Ovary (tissue), 9 donors: Measurements from ENCODE around the gene CFAP119. TPM values are rescaled to one million over a fixed set of nuclear protein-coding genes. Genes with fewer than 3 reads are reported as not detected.
A peak's percentile ranks its signal among the peaks of the same experiment; 100 is the strongest.

Source experiments
- DNase-seq, 5 donors: peaks; one replicate each; pipeline ENCODE4 v3.0.0-alpha.2; 2019 to 2020
- H3K27ac ChIP-seq, 2 donors: fragments of 200-600 bp; one replicate each; pipeline versions ENCODE4 v1.5.1 to v1.8.0; 2019 to 2022
- H3K27me3 ChIP-seq: fragments of 200-600 bp; one replicate; pipeline ENCODE4 v1.8.0; 2022
- H3K36me3 ChIP-seq: fragments of 200-600 bp; sonication (generic); one replicate; pipeline ENCODE4 v1.5.1; 2019
- H3K4me1 ChIP-seq: one replicate; pipeline ENCODE4 v1.8.1; 2013; ENCODE audit warnings: mild to moderate bottlenecking, moderate library complexity; ENCODE audit not compliant: insufficient read depth
- H3K4me3 ChIP-seq: fragments of 200-600 bp; sonication (generic); one replicate; pipeline ENCODE4 v1.5.1; 2017
- H3K9me3 ChIP-seq, 2 donors: fragments of 200-600 bp in 1 of 2; sonication (generic) in 1 of 2; one replicate each; pipeline versions ENCODE4 v1.5.1 to v1.8.1; 2013 to 2019; ENCODE audit warnings: mild to moderate bottlenecking in 1 of 2, moderate library complexity in 1 of 2
- CTCF ChIP-seq, 3 donors: fragments of 450-650 bp in 2 of 3; fragments of 200-600 bp in 1 of 3; IDR thresholded peaks; one replicate each; pipeline versions ENCODE4 v1.5.1 to v1.8.0; 2016 to 2022; ENCODE audit warnings: antibody characterized with exemption in 3 of 3, mild to moderate bottlenecking in 1 of 3
- EP300 ChIP-seq: sonication (generic); formaldehyde crosslinking; IDR thresholded peaks from one replicate; pipeline ENCODE4 v1.6.1; 2017; ENCODE audit warnings: antibody characterized with exemption
- POLR2A ChIP-seq: fragments of 450-650 bp; IDR thresholded peaks from one replicate; pipeline ENCODE4 v1.6.1; 2017; ENCODE audit warnings: antibody characterized with exemption, mild to moderate bottlenecking, moderate library complexity
- WGBS, 3 donors: extraction: QIAGEN DNeasy Blood & Tissue Kit in 1 of 3; methylation state at CpG; one replicate each; pipeline versions ENCODE4 v1.1.5 to v1.1.7; 2013 to 2017; 5-methylcytosine and 5-hydroxymethylcytosine counted together
- intact Hi-C, 4 donors: fragments of 100-400 bp; cut with DNase I; formaldehyde crosslinking; loops; one replicate each; pipeline versions ENCODE4 v1.11.0 to v1.15.1; 2022 to 2023
- polyA plus RNA-seq, 2 donors: library from polyadenylated mRNA; stranded (reverse); fragments of 200-250 nt in 1 of 2; fragments of 350-450 nt in 1 of 2; fragmentation: Illumina TruSeq in 1 of 2; extraction: RNeasy Lipid Tissue Mini Kit (QIAGEN cat#74804) in 1 of 2; gene quantifications; one replicate each; pipeline ENCODE4 v1.2.3, GENCODE V29; 2013 to 2014
- total RNA-seq, 7 donors: library from RNA; depleted of rRNA in 2 of 7; stranded (reverse); fragments of >200 nt in 2 of 7; fragmentation: NEBNext Ultra II Directional in 3 of 7; extraction: Animal tissue kit (Norgen Biotek cat#: 25700) in 3 of 7; gene quantifications; one replicate each; pipeline versions ENCODE4 v1.1.0 to v1.2.4, GENCODE V29; 2016 to 2023
- donor health status: DM: no; HTN: no; CAD: no; lungs with moderate emphysema.
- donor health status: DM: no; HTN: no; CAD: no.
- donor health status: Bipolar disorder and iron deficiency.
- donor health status: DM: yes; HTN: yes; CAD: no.
- donor health status: DM: no; HTN: no; CAD: no.
- donor health status: DM: yes; HTN: yes; CAD: no.

Gene CFAP119
- total and polyA plus RNA-seq, 9 donors = 1.2 to 27.0 (median 4.6) TPM

- Histone ChIP-seq H3K27me3 (no peaks in the 10 kb centered on the region), H3K4me1 (peaks cover 7% of the 10 kb centered on the region), H3K36me3 (no peaks in the 10 kb centered on the region), H3K4me3 (no peak overlapping the region), H3K9me3 (no peaks in the 10 kb centered on the region), H3K27ac (no peak overlapping the region)
- 67 to 72% (median 68%) methylated on average over 14 of the region's 14 CpGs for WGBS, 3 donors
- DNase-seq = no peak
- TF ChIP-seq POLR2A (no peak), EP300 (no peak), CTCF (IDR thresholded peaks at IDR 0.05) (no peak)
- intact Hi-C loops = no loop called here
Observed at GRCh38 chr16:30778549-30779244, 16.8 kb upstream of the CFAP119 start.

- DNase-seq = no peak
- Histone ChIP-seq H3K9me3 (no peaks in the 10 kb centered on the region), H3K4me1 (peaks cover 7% of the 10 kb centered on the region), H3K36me3 (no peaks in the 10 kb centered on the region), H3K27me3 (no peaks in the 10 kb centered on the region), H3K27ac (peak overlapping the region in 1 of 2 donors; percentile 7), H3K4me3 (no peak overlapping the region)
- WGBS, 3 donors = 85 to 87% (median 87%) methylated on average over 7 of the region's 7 CpGs
- TF ChIP-seq CTCF (IDR thresholded peaks at IDR 0.05) (no peak), EP300 (no peak), POLR2A (no peak)
- intact Hi-C loops = no loop called here
Observed at GRCh38 chr16:30777591-30778297, 15.9 kb upstream of the CFAP119 start.

- Histone ChIP-seq H3K4me3 (peak overlapping the region; percentile 58), H3K27me3 (no peaks in the 10 kb centered on the region), H3K27ac (peak overlapping the region; percentile 39 to 73), H3K9me3 (no peaks in the 10 kb centered on the region), H3K36me3 (no peaks in the 10 kb centered on the region), H3K4me1 (peaks cover 7% of the 10 kb centered on the region)
- 0 to 1% (median 0%) methylated on average over 80 to 81 of the region's 81 CpGs for WGBS, 3 donors
- intact Hi-C loops = no loop called here
- TF ChIP-seq CTCF (IDR thresholded peaks at IDR 0.05) (no peak), POLR2A (peak; percentile 8), EP300 (no peak)
- peak; percentile 79 to 87 (median 82) for DNase-seq
Observed at GRCh38 chr16:30775392-30776188, 13.7 kb upstream of the CFAP119 start.

- TF ChIP-seq CTCF (IDR thresholded peaks at IDR 0.05) (no peak), POLR2A (no peak), EP300 (no peak)
- Histone ChIP-seq H3K4me1 (peaks cover 7% of the 10 kb centered on the region), H3K36me3 (no peaks in the 10 kb centered on the region), H3K27me3 (no peaks in the 10 kb centered on the region), H3K9me3 (no peaks in the 10 kb centered on the region), H3K27ac (peak overlapping the region in 1 of 2 donors; percentile 73), H3K4me3 (peak overlapping the region; percentile 58)
- no peak for DNase-seq
- intact Hi-C loops = no loop called here
- WGBS, 3 donors = 1 to 8% (median 5%) methylated on average over 15 of the region's 15 CpGs
Observed at GRCh38 chr16:30775131-30775391, 13.2 kb upstream of the CFAP119 start.
